OCI-LY1 (cell line): Measurements from ENCODE around the gene ANXA6.
A peak's percentile ranks its signal among the peaks of the same experiment; 100 is the strongest.

ENCODE experiments used
- H2AFZ ChIP-seq: fragments of 200-600 bp; sonication (generic), shearing (Covaris generic); 2 replicates; pipeline ENCODE4 v1.6.0; 2014; ENCODE audit warnings: antibody characterized with exemption, mild to moderate bottlenecking, low read length
- H3F3A ChIP-seq: fragments of 200-600 bp; sonication (generic), shearing (Covaris generic); 2 replicates; pipeline ENCODE4 v1.6.0; 2014; ENCODE audit warnings: mild to moderate bottlenecking, antibody characterized with exemption, low read length, moderate library complexity; ENCODE audit not compliant: insufficient read depth
- H3K27ac ChIP-seq: fragments of 200-600 bp; sonication (generic); 2 replicates; pipeline ENCODE4 v1.5.1; 2014; ENCODE audit warnings: low read length, mixed run types, mild to moderate bottlenecking, low read depth; ENCODE audit not compliant: poor library complexity, severe bottlenecking
- H3K27me3 ChIP-seq: fragments of 200-600 bp; sonication (generic); 2 replicates; pipeline ENCODE4 v1.6.0; 2014; ENCODE audit warnings: antibody characterized with exemption, mild to moderate bottlenecking, low read length, moderate library complexity; ENCODE audit not compliant: insufficient read depth
- H3K36me3 ChIP-seq: fragments of 200-600 bp; sonication (generic); 2 replicates; pipeline ENCODE4 v1.6.1; 2014; ENCODE audit warnings: mild to moderate bottlenecking, antibody characterized with exemption, low read length, moderate library complexity, mixed read lengths; ENCODE audit not compliant: insufficient read depth
- H3K4me1 ChIP-seq: fragments of 200-600 bp; sonication (generic); 2 replicates; pipeline ENCODE4 v1.5.1; 2014; ENCODE audit warnings: mild to moderate bottlenecking, low read length, moderate library complexity; ENCODE audit not compliant: insufficient read depth, severe bottlenecking
- H3K4me2 ChIP-seq: fragments of 200-600 bp; sonication (generic), shearing (Covaris generic); 2 replicates; pipeline ENCODE4 v1.6.1; 2014; ENCODE audit warnings: low read length
- H3K4me3 ChIP-seq: fragments of 200-600 bp; sonication (generic); 2 replicates; pipeline ENCODE4 v1.5.1; 2014; ENCODE audit warnings: low read length, low read depth, mild to moderate bottlenecking, mixed read lengths; ENCODE audit not compliant: poor library complexity, severe bottlenecking
- H3K79me2 ChIP-seq: fragments of 200-600 bp; shearing (Covaris generic); 2 replicates; pipeline ENCODE4 v1.6.1; 2016; ENCODE audit warnings: mixed run types, low read length, mixed read lengths; ENCODE audit not compliant: insufficient read depth
- H3K9ac ChIP-seq: fragments of 200-600 bp; sonication (generic), shearing (Covaris generic); 2 replicates; pipeline ENCODE4 v1.6.1; 2014; ENCODE audit warnings: mild to moderate bottlenecking, low read length, mixed read lengths
- H3K9me2 ChIP-seq: fragments of 200-600 bp; sonication (generic), shearing (Covaris generic); 2 replicates; pipeline ENCODE4 v1.6.1; 2014; ENCODE audit warnings: low read depth, mild to moderate bottlenecking, low read length, mixed read lengths
- H3K9me3 ChIP-seq: fragments of 200-600 bp; shearing (Covaris generic); 2 replicates; pipeline ENCODE4 v1.6.1; 2014; ENCODE audit warnings: low read length, mixed read lengths
- H4K20me1 ChIP-seq: fragments of 200-600 bp; sonication (generic), shearing (Covaris generic); 2 replicates; pipeline ENCODE4 v1.6.0; 2016; ENCODE audit warnings: mild to moderate bottlenecking, low read length; ENCODE audit not compliant: insufficient read depth
- EZH2 ChIP-seq: fragments of 200-600 bp; sonication (generic), shearing (Covaris generic); IDR thresholded peaks from 2 replicates; pipeline ENCODE4 v1.8.0; 2017; ENCODE audit warnings: borderline replicate concordance, mixed run types, mild to moderate bottlenecking, antibody characterized with exemption, low read length, moderate library complexity, mixed read lengths
- TF ChIP-seq, protein P1 (sequence below): fragments of 200-600 bp; sonication (generic), shearing (Covaris generic); IDR thresholded peaks from 2 replicates; pipeline ENCODE4 v1.5.1; 2017; ENCODE audit warnings: mild to moderate bottlenecking, antibody characterized with exemption, low read length, moderate library complexity, mixed read lengths

ANXA6 gene

DNA sequence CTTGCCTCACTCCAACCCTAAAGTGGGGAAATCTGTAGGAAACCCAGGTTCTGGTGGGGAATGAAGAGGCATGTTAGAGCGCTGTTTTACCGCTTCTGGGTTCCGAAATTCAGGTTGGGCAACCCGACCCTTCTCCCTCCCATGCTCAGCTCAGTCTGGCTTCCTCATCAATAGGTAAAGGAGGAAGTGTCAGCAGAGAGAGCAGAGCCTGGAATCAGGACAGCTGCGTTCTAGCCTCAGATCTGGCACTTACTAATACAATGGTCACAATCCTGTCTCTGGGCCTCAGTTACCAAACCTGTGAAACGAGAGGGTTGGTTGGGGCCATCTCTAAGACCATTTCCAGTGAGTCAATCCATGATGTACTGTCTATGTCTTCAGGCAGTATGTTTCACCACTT, 60.5 kb downstream of the ANXA6 start:
- no peak overlapping the region for H3K9ac ChIP-seq
- H2AFZ ChIP-seq: no peak overlapping the region
- H3F3A ChIP-seq: no peaks in the 10 kb centered on the region
- peaks cover 65% of the 10 kb centered on the region for H3K4me1 ChIP-seq
- no peaks in the 10 kb centered on the region for H3K9me2 ChIP-seq
- no peak for TF ChIP-seq EZH2
- TF ChIP-seq, protein P1, sequence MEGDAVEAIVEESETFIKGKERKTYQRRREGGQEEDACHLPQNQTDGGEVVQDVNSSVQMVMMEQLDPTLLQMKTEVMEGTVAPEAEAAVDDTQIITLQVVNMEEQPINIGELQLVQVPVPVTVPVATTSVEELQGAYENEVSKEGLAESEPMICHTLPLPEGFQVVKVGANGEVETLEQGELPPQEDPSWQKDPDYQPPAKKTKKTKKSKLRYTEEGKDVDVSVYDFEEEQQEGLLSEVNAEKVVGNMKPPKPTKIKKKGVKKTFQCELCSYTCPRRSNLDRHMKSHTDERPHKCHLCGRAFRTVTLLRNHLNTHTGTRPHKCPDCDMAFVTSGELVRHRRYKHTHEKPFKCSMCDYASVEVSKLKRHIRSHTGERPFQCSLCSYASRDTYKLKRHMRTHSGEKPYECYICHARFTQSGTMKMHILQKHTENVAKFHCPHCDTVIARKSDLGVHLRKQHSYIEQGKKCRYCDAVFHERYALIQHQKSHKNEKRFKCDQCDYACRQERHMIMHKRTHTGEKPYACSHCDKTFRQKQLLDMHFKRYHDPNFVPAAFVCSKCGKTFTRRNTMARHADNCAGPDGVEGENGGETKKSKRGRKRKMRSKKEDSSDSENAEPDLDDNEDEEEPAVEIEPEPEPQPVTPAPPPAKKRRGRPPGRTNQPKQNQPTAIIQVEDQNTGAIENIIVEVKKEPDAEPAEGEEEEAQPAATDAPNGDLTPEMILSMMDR: no peak
- no peaks in the 10 kb centered on the region for H3K9me3 ChIP-seq
- H3K36me3 ChIP-seq: no peaks in the 10 kb centered on the region
- H3K27me3 ChIP-seq: no peaks in the 10 kb centered on the region
- H4K20me1 ChIP-seq: no peaks in the 10 kb centered on the region
- H3K79me2 ChIP-seq: no peaks in the 10 kb centered on the region
- no peak overlapping the region for H3K4me2 ChIP-seq
- H3K27ac ChIP-seq: no peak overlapping the region
- H3K4me3 ChIP-seq: no peak overlapping the region

DNA sequence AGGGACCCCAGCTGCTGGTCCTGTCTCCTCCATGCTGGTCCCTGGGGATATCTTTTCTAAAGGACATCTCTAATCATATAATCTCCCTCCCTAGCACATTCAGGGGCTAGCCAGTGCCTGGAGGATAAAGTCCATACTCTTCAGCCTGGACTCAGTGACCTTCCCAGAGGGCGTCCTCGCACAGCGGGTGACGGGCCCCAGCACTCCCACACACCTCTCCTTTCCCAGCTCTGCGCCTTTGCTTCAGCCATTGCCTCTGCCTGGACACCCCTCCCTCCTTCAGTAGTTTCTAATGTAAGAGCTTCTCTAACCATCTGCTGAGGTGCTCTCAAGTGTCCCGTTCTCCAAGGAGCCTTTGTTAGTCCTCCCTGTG, 61.6 kb downstream of the ANXA6 start:
- H3K4me3 ChIP-seq: no peak overlapping the region
- no peaks in the 10 kb centered on the region for H3K36me3 ChIP-seq
- no peaks in the 10 kb centered on the region for H4K20me1 ChIP-seq
- TF ChIP-seq, protein P1: no peak
- TF ChIP-seq EZH2: no peak
- peak overlapping the region; percentile 80 for H3K27ac ChIP-seq
- H3K27me3 ChIP-seq: no peaks in the 10 kb centered on the region
- H3K9me2 ChIP-seq: no peaks in the 10 kb centered on the region
- no peaks in the 10 kb centered on the region for H3K9me3 ChIP-seq
- H3K4me2 ChIP-seq: no peak overlapping the region
- peaks cover 65% of the 10 kb centered on the region for H3K4me1 ChIP-seq
- H3K79me2 ChIP-seq: no peaks in the 10 kb centered on the region
- no peak overlapping the region for H3K9ac ChIP-seq
- no peak overlapping the region for H2AFZ ChIP-seq
- H3F3A ChIP-seq: no peaks in the 10 kb centered on the region

DNA sequence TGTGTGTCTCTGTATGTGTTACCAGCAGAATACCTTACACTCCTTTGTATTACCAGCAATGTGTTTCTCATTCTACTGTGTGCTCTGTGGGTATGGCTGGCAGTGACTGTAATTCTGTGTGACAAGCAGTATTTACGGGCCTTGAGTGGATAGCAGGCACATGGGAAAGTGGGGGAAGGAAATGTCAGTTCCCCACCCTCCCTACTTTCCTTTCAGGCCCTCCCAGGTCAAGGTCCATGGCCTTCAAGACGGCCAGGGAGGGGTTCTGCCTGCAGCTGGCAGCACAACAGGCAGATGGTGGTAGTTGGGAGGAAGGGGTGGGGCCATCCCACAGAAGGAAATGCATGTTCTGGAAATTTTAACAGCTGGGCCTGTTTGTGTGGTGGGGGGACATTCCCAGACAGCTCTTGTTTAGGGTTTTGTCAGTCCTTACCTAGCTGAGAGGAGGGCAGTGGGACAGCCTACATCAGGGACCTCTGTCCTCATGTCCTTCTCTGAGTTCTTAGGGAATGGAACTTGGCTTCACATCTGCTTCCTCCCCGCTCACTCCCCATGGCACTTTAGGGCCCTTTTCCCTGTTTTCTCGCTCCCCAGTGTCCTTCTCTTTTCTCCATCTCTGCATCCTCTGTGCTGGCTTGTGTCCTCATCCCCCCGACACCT, 62.1 kb downstream of the ANXA6 start:
- Histone ChIP-seq H3K9me2 (no peaks in the 10 kb centered on the region), H3K4me1 (peaks cover 64% of the 10 kb centered on the region), H3K9me3 (no peaks in the 10 kb centered on the region), H3K9ac (peak overlapping the region; percentile 21; the same call in 1 of the 2 replicates), H3K4me3 (no peak overlapping the region), H2AFZ (no peak overlapping the region), H3K4me2 (no peak overlapping the region; the same call in 1 of the 2 replicates), H3K36me3 (no peaks in the 10 kb centered on the region), H3F3A (no peaks in the 10 kb centered on the region), H3K79me2 (no peaks in the 10 kb centered on the region), H4K20me1 (no peaks in the 10 kb centered on the region), H3K27me3 (no peaks in the 10 kb centered on the region), H3K27ac (peak overlapping the region; percentile 80)
- TF ChIP-seq EZH2: no peak
- TF ChIP-seq, protein P1: no peak
